Transverse colon (tissue), 4 donors: ENCODE measurements around the gene ZNF516.

Experiments used
- CTCF ChIP-seq, 5 experiments: fragments of 200-600 bp in 3 of 5; fragments of 450-650 bp in 2 of 5; sonication (generic) in 3 of 5; IDR thresholded peaks; 1 replicate in 2 of 5; 2 replicates in 3 of 5; pipeline ENCODE4 v1.5.1; 2016 to 2017; ENCODE audit warnings: antibody characterized with exemption in 5 of 5, inconsistent platforms in 3 of 5, mild to moderate bottlenecking in 2 of 5, moderate library complexity in 1 of 5
- POLR2A ChIP-seq: fragments of 450-650 bp; IDR thresholded peaks from one replicate; pipeline ENCODE4 v1.6.1; 2016; ENCODE audit warnings: antibody characterized with exemption, mild to moderate bottlenecking, moderate library complexity
- POLR2AphosphoS5 ChIP-seq, 3 donors: sonication (generic); formaldehyde crosslinking; IDR thresholded peaks; one replicate each; pipeline ENCODE4 v1.6.1; 2016; ENCODE audit warnings: antibody characterized with exemption in 3 of 3

DNA sequence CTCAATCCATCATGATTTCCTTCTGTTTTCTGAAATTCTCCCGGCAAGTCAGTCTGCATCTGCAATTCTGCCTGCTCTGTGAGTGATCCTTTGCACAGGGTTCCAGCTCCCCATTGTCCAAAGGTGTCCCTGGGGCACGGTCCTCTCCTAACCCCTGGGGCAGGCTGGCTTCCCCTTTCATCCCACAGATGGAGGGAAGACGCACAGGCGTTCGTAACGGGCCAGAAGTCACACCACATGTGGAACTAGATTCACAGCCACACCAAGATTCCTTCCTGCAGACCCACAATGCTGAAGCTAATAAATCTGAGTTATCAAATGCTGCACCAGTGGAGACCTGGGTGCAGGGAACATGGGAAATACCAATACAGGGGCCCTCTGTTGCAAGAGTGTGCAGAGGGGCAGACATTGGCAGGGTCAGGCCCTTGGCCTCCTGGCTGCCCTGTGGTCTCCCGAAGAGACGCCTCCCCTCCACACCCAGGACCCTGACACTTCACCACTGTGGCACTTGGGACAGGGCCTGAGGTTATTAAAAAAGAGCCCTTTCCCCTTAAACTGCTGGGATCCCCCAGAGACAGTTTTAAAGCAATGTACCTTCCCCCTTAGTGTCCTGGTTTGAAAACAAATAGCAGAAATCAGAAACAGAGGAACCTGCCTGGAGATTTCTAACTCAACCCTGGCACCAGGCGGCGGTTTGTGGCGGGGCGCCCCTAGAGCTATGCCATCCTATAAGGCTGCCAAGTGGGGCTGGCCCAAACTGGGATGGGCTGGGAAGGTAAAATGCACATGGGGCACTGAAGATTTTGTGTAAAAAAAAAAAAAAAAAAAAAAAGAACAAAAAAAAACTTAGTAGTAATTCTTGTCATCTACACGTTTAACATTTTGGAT is 15.4 kb downstream of the ZNF516 start:
- no peak for TF ChIP-seq CTCF (IDR thresholded peaks at IDR 0.05)
- no peak for TF ChIP-seq POLR2AphosphoS5 (IDR thresholded peaks at IDR 0.05)
- TF ChIP-seq POLR2A, result no peak
